Gastroesophageal sphincter (tissue), 4 donors: ENCODE data around the gene UBE2O. TPM values are rescaled to one million over a fixed set of nuclear protein-coding genes. Genes with fewer than 3 reads are reported as not detected.
A peak's percentile ranks its signal among the peaks of the same experiment; 100 is the strongest.

Source experiments
- ATAC-seq: fragments of 150-250 bp; one replicate; pipeline ENCODE4 v1.9.1; 2016; ENCODE audit warnings: mild to moderate bottlenecking, moderate library complexity
- H3K27ac ChIP-seq, 4 donors: fragments of 200-600 bp; sonication (generic) in 3 of 4; 1 replicate in 3 of 4; 2 replicates in 1 of 4; pipeline ENCODE4 v1.5.1; 2016 to 2019
- H3K27me3 ChIP-seq: fragments of 200-600 bp; sonication (generic); one replicate; pipeline ENCODE4 v1.5.1; 2019
- H3K36me3 ChIP-seq, 2 donors: fragments of 200-600 bp; sonication (generic); one replicate each; pipeline ENCODE4 v1.5.1; 2019; ENCODE audit warnings: control low read depth in 1 of 2
- H3K4me1 ChIP-seq, 3 donors: fragments of 200-600 bp; sonication (generic); 1 replicate in 2 of 3; 2 replicates in 1 of 3; pipeline ENCODE4 v1.5.1; 2016 to 2019; ENCODE audit warnings: control low read depth in 2 of 3
- H3K4me3 ChIP-seq, 2 donors: fragments of 200-600 bp; sonication (generic); one replicate each; pipeline ENCODE4 v1.5.1; 2019; ENCODE audit warnings: mild to moderate bottlenecking in 1 of 2, moderate library complexity in 1 of 2
- H3K9me3 ChIP-seq, 3 donors: fragments of 200-600 bp; sonication (generic); one replicate each; pipeline ENCODE4 v1.5.1; 2017 to 2019; ENCODE audit warnings: control low read depth in 2 of 3
- CTCF ChIP-seq, 4 experiments: fragments of 200-600 bp in 2 of 4; fragments of 450-650 bp in 2 of 4; sonication (generic) in 1 of 4; IDR thresholded peaks; one replicate each; pipeline ENCODE4 v1.5.1; 2017 to 2019; ENCODE audit warnings: antibody characterized with exemption in 4 of 4, mild to moderate bottlenecking in 2 of 4, moderate library complexity in 2 of 4
- EP300 ChIP-seq: sonication (generic); formaldehyde crosslinking; IDR thresholded peaks from one replicate; pipeline ENCODE4 v1.6.1; 2017; ENCODE audit warnings: antibody characterized with exemption, mild to moderate bottlenecking
- POLR2A ChIP-seq, 2 donors: fragments of 450-650 bp; IDR thresholded peaks; one replicate each; pipeline ENCODE4 v1.6.1; 2017; ENCODE audit warnings: antibody characterized with exemption in 2 of 2, mild to moderate bottlenecking in 2 of 2, moderate library complexity in 1 of 2
- POLR2AphosphoS5 ChIP-seq: sonication (generic); formaldehyde crosslinking; IDR thresholded peaks from one replicate; pipeline ENCODE4 v1.6.1; 2017; ENCODE audit warnings: antibody characterized with exemption
- WGBS, 2 donors: methylation state at CpG; one replicate each; pipeline ENCODE4 v1.1.5; 2018; ENCODE audit warnings: low coverage in 1 of 2; 5-methylcytosine and 5-hydroxymethylcytosine counted together
- total RNA-seq, 4 donors: library from RNA; depleted of rRNA; stranded (reverse); fragments of >200 nt; gene quantifications; one replicate each; pipeline ENCODE4 v1.1.0, GENCODE V29; 2016

UBE2O gene
- total RNA-seq, 4 donors from 2014 or later, result 13.0 to 19.8 (median 15.2) TPM

DNA sequence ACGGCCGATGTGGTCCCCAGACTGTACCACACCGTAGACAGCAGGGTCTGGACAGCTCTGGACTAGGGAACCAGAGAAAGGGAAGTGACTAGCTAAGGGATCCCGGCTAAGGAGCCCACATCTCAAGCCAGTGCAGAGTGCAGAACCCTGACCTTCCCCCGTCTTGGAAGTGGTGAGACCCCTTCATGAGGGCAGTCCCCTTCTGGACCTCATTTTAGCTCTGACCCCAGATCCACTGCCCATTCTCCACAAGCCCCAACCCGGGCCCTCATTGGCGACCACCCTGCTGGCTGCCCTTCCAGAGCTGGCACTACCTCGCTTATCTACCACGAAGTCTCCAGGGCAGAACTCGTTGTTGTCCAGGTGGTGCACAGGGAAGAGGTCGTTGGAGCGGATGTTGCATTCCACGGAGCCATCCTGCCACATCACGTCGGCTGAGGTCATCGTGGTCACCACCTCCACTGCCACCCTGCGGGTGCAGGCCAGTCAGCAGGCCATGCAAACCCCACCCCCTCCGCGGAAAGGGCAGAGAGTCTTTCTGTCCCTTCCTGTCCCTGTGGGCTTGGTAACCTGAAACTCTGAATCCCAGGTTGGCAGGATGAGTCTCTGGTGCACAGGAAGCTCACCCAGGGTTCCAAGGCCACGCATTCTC is 54.3 kb downstream of the UBE2O start:
- Histone ChIP-seq H3K4me1 (peaks cover 0 to 5% (median 0%) of the 10 kb centered on the region in 3 donors), H3K4me3 (no peak overlapping the region), H3K9me3 (no peaks in the 10 kb centered on the region), H3K27ac (no peak overlapping the region), H3K36me3 (peaks cover 0 to 99% of the 10 kb centered on the region in 2 donors), H3K27me3 (no peaks in the 10 kb centered on the region)
- no peak for ATAC-seq
- 67% methylated on average over 5 of the region's 20 CpGs; no CpG with 5 or more reads in 1 of the 2 donors for WGBS, 2 donors
- no peak for TF ChIP-seq EP300
- TF ChIP-seq POLR2A (IDR thresholded peaks at IDR 0.05), result no peak
- TF ChIP-seq CTCF (IDR thresholded peaks at IDR 0.05), result no peak
- TF ChIP-seq POLR2AphosphoS5, result no peak

- peak; percentile 81 for ATAC-seq
- Histone ChIP-seq H3K27ac (no peak overlapping the region), H3K36me3 (peaks cover 0 to 99% of the 10 kb centered on the region in 2 donors), H3K27me3 (no peaks in the 10 kb centered on the region), H3K4me3 (no peak overlapping the region), H3K9me3 (no peaks in the 10 kb centered on the region), H3K4me1 (peaks cover 0 to 5% (median 0%) of the 10 kb centered on the region in 3 donors)
- peak in 3 of 4 experiments; percentile 96 to 98 (median 98) for TF ChIP-seq CTCF (IDR thresholded peaks at IDR 0.05)
- TF ChIP-seq EP300, result no peak
- no peak for TF ChIP-seq POLR2AphosphoS5
- no peak for TF ChIP-seq POLR2A (IDR thresholded peaks at IDR 0.05)
- 40 to 75% methylated on average over 1 to 6 of the region's 16 CpGs for WGBS, 2 donors
Measured at GRCh38 chr17:76397687-76398522, 55.0 kb downstream of the UBE2O start.

DNA sequence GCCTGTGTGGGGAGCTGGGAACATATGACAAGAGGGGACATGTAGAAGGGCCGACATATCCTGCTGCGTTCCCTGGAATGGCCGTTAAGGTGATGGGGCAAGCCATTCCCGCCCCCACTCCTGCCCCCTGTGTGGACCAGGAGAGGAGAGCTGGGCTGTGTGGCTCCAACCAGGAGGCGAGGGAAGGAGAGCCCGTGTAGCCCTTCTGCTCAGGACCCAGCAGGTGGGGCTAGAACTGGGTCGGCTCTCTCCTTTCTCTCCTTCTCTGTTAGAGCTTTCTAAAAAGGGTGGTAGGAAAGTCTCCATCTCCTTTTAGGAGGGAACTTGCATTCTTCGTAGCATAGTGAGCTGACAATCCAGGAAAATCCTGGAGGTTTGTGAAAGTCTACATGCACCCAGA is 55.8 kb downstream of the UBE2O start:
- no peaks in the 10 kb centered on the region for H3K27me3 ChIP-seq
- H3K4me3 ChIP-seq, result no peak overlapping the region
- peaks cover 0 to 5% (median 0%) of the 10 kb centered on the region in 3 donors for H3K4me1 ChIP-seq
- no peak for ATAC-seq
- no peak for TF ChIP-seq EP300
- no peak for TF ChIP-seq POLR2AphosphoS5
- no peak for TF ChIP-seq CTCF (IDR thresholded peaks at IDR 0.05)
- no peak for TF ChIP-seq POLR2A (IDR thresholded peaks at IDR 0.05)
- peaks cover 0 to 98% of the 10 kb centered on the region in 2 donors for H3K36me3 ChIP-seq
- no peaks in the 10 kb centered on the region for H3K9me3 ChIP-seq
- H3K27ac ChIP-seq, result no peak overlapping the region
- 90% methylated on average over 2 of the region's 8 CpGs; no CpG with 5 or more reads in 1 of the 2 donors for WGBS, 2 donors

- no peaks in the 10 kb centered on the region for H3K9me3 ChIP-seq
- 92% methylated on average over 9 of the region's 15 CpGs; no CpG with 5 or more reads in 1 of the 2 donors for WGBS, 2 donors
- peaks cover 0 to 5% (median 0%) of the 10 kb centered on the region in 3 donors for H3K4me1 ChIP-seq
- peaks cover 0 to 98% of the 10 kb centered on the region in 2 donors for H3K36me3 ChIP-seq
- no peak overlapping the region for H3K27ac ChIP-seq
- no peaks in the 10 kb centered on the region for H3K27me3 ChIP-seq
- no peak overlapping the region for H3K4me3 ChIP-seq
- no peak for ATAC-seq
- no peak for TF ChIP-seq POLR2A (IDR thresholded peaks at IDR 0.05)
- TF ChIP-seq POLR2AphosphoS5, result no peak
- no peak for TF ChIP-seq CTCF (IDR thresholded peaks at IDR 0.05)
- TF ChIP-seq EP300, result no peak
Measured at GRCh38 chr17:76395980-76396379, 57.0 kb downstream of the UBE2O start.
